Uterus (tissue), 2 donors: ENCODE results near the gene FHIT.

ENCODE experiments used
- POLR2A ChIP-seq, 2 donors: fragments of 450-650 bp; IDR thresholded peaks; one replicate each; pipeline ENCODE4 v1.6.1; 2016; ENCODE audit warnings: antibody characterized with exemption in 2 of 2, mild to moderate bottlenecking in 1 of 2, moderate library complexity in 1 of 2
- TF ChIP-seq, protein P1 (sequence below), 4 experiments: fragments of 200-600 bp in 2 of 4; fragments of 450-650 bp in 2 of 4; sonication (generic) in 2 of 4; IDR thresholded peaks; one replicate each; pipeline ENCODE4 v1.5.1; 2016 to 2019; ENCODE audit warnings: antibody characterized with exemption in 4 of 4, mild to moderate bottlenecking in 2 of 4, moderate library complexity in 1 of 4

DNA sequence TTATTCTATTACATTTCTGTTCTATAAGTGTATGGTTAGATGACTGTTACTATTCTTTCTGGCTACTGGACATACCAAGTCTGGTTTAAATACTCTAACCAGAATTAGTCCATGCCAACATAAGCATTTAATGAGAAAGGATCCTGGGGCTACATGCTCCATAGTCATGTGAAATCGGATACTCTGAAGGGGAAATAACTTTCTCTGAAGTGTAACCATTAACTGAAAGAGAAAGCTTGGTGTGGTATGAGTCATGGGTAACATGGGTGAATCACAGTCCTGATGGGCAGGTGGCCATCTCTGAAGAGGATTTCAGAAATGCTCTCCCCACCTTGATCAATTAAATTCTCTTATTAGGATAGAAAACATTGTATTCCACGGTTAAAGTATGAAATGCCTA lies 69.4 kb downstream of the FHIT start:
- TF ChIP-seq, protein P1, sequence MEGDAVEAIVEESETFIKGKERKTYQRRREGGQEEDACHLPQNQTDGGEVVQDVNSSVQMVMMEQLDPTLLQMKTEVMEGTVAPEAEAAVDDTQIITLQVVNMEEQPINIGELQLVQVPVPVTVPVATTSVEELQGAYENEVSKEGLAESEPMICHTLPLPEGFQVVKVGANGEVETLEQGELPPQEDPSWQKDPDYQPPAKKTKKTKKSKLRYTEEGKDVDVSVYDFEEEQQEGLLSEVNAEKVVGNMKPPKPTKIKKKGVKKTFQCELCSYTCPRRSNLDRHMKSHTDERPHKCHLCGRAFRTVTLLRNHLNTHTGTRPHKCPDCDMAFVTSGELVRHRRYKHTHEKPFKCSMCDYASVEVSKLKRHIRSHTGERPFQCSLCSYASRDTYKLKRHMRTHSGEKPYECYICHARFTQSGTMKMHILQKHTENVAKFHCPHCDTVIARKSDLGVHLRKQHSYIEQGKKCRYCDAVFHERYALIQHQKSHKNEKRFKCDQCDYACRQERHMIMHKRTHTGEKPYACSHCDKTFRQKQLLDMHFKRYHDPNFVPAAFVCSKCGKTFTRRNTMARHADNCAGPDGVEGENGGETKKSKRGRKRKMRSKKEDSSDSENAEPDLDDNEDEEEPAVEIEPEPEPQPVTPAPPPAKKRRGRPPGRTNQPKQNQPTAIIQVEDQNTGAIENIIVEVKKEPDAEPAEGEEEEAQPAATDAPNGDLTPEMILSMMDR (IDR thresholded peaks at IDR 0.05), result no peak
- no peak for TF ChIP-seq POLR2A (IDR thresholded peaks at IDR 0.05)
